ENCODE measurements around the gene MAN1C1. TPM values are rescaled to one million over a fixed set of nuclear protein-coding genes. Genes with fewer than 3 reads are reported as not detected.

The MAN1C1 gene
- total RNA-seq, 1 experiment from 2014 or later: 3.3 TPM

- DNase-seq (ENCODE audit: low read depth): no peak
Observed at GRCh38 chr1:25782608-25783201, 166.1 kb downstream of the MAN1C1 start.

GRCh38 chr1:25784575-25785051, 168.0 kb downstream of the MAN1C1 start:
- DNase-seq (ENCODE audit: low read depth): peak; percentile 85

GRCh38 chr1:25785333-25786067, 168.9 kb downstream of the MAN1C1 start:
- DNase-seq (ENCODE audit: low read depth): no peak

- peak; percentile 80 for DNase-seq (ENCODE audit: low read depth)
Observed at GRCh38 chr1:25786887-25787759, 170.5 kb downstream of the MAN1C1 start.

- DNase-seq (ENCODE audit: low read depth): no peak
Observed at GRCh38 chr1:25787760-25788166, 171.2 kb downstream of the MAN1C1 start.

- no peak for DNase-seq (ENCODE audit: low read depth)
Observed at GRCh38 chr1:25790472-25790871, 173.9 kb downstream of the MAN1C1 start.

- DNase-seq (ENCODE audit: low read depth): no peak
Observed at GRCh38 chr1:25792115-25792514, 175.5 kb downstream of the MAN1C1 start.

- no peak for DNase-seq (ENCODE audit: low read depth)
Observed at GRCh38 chr1:25793585-25794170, 177.1 kb downstream of the MAN1C1 start.

GRCh38 chr1:25794325-25794724, 177.7 kb downstream of the MAN1C1 start:
- peak; percentile 86 for DNase-seq (ENCODE audit: low read depth)

GRCh38 chr1:25795211-25795610, 178.6 kb downstream of the MAN1C1 start:
- peak; percentile 66 for DNase-seq (ENCODE audit: low read depth)

GRCh38 chr1:25795946-25796810, 179.6 kb downstream of the MAN1C1 start:
- DNase-seq (ENCODE audit: low read depth): no peak

- DNase-seq (ENCODE audit: low read depth): peak; percentile 76
Observed at GRCh38 chr1:25796811-25797458, 180.3 kb downstream of the MAN1C1 start.

- peak; percentile 38 for DNase-seq (ENCODE audit: low read depth)
Observed at GRCh38 chr1:25797939-25798338, 181.3 kb downstream of the MAN1C1 start.

- DNase-seq (ENCODE audit: low read depth): no peak
Observed at GRCh38 chr1:25798666-25799351, 182.2 kb downstream of the MAN1C1 start.

- DNase-seq (ENCODE audit: low read depth): no peak
Observed at GRCh38 chr1:25799352-25799934, 182.9 kb downstream of the MAN1C1 start.

- DNase-seq (ENCODE audit: low read depth): peak; percentile 50
Observed at GRCh38 chr1:25799935-25800702, 183.5 kb downstream of the MAN1C1 start, which contains the start of gene SELENON. TSS of gene SELENON (plus strand) at chr1:25800193. CDS start at chr1:25800231, 38 bp downstream.

- DNase-seq (ENCODE audit: low read depth): no peak
Observed at GRCh38 chr1:25800703-25801377, 184.2 kb downstream of the MAN1C1 start.

- no peak for DNase-seq (ENCODE audit: low read depth)
Observed at GRCh38 chr1:25802915-25803314, 186.3 kb downstream of the MAN1C1 start.
